NCI-H460 (cell line): ENCODE results near the gene GLT8D2. TPM values are rescaled to one million over a fixed set of nuclear protein-coding genes. Genes with fewer than 3 reads are reported as not detected.

Experiments
- DNase-seq: peaks from one replicate; pipeline ENCODE4 v3.0.0-alpha.2; 2016; ENCODE audit warnings: low read depth; ENCODE audit errors: extremely low read depth
- polyA plus RNA-seq: library from polyadenylated mRNA; depleted of rRNA; stranded (reverse); fragments of >200 nt; gene quantifications from 2 replicates; pipeline ENCODE4 v1.2.3, GENCODE V29; 2014; cell fraction: nucleus; rRNA removed
- total RNA-seq: library from RNA; depleted of rRNA; stranded (reverse); fragments of >200 nt; shearing (Covaris generic); gene quantifications from 2 replicates; pipeline ENCODE4 v1.2.3, GENCODE V29; 2014; rRNA removed

The GLT8D2 gene, protein sequence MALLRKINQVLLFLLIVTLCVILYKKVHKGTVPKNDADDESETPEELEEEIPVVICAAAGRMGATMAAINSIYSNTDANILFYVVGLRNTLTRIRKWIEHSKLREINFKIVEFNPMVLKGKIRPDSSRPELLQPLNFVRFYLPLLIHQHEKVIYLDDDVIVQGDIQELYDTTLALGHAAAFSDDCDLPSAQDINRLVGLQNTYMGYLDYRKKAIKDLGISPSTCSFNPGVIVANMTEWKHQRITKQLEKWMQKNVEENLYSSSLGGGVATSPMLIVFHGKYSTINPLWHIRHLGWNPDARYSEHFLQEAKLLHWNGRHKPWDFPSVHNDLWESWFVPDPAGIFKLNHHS
- total RNA-seq, result 0.26 and 0.59 TPM in 2 replicates
- 0.40 and 0.56 TPM in 2 replicates for polyA plus RNA-seq

DNA sequence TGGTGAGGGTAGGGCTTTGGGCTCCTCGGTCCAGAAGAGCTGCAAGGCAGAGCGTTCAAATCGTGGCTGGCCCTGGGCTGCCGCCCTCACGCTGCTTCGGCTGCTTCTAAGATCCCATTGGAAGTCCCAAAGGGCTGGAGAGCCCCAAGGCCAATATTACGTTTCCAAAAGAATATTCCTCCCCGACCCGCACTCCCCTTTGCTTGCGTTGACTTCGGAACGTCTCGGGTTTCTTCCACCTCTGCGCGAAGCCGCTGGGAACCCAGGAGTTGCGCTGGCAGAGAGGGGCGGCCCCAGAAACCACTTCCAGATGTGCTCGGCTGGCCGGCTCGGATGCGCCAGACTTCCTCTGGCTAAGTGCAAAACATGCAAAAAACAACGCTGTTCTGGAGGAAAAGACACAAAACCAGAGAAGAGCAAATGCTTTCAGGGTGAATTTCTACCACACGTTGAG lies at the start of gene GLT8D2:
GLT8D2 (minus strand) TSS at position 285 of the 454 bp plus-strand sequence. CDS start 30,539 bp downstream, outside the sequence.
- no peak for DNase-seq

DNA sequence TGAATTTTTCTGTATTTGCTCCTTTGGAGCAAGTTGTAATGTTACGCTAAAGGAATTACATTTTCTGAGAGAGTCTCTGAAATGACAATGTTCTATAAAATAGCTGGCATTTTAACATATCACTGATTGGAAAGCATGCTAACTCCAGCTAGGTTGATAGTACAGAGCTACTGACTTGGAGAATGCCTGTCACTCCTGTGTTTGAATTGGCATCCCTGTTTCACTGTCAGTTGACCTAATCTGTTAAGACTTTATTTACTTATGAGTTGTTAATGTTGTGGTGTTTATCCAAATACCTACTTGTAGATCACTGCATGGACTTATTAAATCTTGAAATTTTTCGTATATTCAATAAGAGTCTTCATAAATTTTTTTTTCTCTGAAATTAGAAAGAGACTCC lies 48.0 kb upstream of the GLT8D2 start:
- no peak for DNase-seq

DNA sequence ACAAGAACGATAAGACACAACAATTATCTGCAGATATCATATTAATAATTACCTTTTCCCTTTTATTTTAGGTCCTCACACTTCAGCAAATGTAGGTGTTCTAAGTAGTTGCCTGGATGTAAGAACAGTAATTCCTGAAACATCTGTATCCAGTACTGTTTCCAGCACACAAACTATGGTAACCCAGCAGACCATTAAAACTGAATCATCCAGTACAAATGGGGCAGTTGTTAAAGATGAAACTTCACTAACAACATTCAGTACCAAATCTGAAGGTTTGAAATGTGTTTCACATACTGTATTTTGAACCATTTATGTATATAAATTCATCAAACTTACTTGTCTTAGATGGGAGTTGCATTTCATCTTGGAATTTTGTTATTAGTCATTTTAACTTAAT lies 45.3 kb upstream of the GLT8D2 start:
- DNase-seq, result no peak

DNA sequence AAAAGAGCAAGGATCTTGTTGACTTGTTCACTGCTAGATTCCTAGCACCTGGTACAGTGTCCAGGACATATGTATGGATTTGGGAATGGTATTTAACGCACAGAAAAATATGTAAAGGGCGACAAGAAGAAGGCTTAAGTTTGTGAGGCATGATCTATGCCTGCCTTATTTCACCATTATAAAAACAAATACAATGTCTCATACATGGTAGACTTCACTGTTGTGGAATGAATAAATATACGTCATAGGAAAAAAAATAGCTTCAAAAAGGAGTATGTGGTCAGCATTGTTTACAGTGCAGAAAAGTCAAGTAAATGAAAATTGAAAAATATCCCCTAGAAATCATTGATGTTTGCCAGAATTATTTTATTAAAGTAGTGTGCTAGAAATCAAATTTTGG lies 44.3 kb upstream of the GLT8D2 start:
- DNase-seq, result no peak

DNA sequence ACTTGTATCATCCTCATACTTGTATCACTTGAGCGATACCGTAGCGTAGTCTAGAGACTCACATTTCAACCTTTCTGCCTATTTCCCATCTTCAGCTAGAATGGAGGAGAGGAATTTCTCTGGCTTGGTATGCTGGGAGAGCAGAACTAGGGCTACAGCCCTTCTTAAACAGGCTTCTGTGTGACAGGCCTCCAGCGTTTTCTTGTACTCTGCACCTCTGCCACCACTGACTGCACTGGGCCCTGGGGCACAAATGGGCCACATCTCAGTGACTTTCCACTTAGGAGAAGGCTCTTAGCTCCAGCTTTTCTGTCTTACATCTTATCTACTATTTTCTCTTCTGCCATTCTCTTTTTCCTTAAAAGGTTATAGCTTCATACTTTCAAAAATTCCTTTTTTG lies 41.1 kb upstream of the GLT8D2 start:
- no peak for DNase-seq

DNA sequence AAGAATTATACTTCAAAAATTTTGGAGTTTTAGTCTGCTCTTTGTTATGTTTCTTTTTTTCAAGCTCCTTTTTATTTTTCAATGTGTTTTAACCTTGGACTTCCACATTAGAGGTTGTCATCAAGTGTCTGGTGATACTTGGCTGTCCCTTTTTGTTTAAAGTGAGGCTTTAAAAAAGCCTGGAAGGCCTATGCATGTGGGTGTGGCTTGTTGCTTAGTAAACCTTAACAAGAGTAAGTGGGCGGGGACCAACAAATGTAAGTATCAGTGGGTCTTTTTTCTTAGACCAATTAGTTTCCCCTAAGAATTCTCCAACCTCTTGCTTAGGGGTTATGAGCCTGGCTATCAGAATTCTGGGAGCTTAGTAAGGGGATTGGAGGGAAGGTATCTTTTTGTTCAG lies 40.7 kb upstream of the GLT8D2 start:
- no peak for DNase-seq

DNA sequence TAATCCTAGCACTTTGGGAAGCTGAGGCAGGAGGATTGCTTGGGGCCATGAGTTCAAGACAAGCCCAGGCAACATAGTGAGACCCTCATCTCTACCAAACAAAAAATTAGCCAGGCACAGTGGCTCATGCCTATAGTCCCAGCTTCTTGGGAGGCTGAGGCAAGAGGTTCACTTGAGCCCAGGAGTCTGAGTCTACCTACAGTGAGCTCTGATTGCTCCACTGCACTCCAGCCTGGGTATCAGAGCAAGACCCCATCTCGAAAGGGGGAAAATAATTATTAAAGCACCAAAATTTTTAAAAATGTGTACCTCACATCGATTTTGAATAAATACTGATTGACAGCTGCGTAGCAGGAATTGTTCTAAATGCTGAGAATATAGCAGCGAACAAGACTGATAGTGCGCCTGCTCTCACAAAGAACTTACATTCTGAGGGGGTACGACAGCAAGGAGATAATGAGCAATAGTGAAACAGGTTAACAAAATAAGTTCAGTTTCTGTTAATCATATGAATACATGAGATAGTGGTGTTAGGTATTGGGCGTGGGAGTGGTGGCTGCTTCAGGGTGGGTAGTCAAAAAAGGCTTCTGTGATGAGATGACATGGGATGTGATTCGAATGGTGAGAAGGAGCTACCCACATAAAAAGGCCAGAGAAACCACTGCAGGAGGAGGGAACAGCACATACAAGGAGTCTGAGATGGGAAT lies 33.9 kb upstream of the GLT8D2 start:
- no peak for DNase-seq

DNA sequence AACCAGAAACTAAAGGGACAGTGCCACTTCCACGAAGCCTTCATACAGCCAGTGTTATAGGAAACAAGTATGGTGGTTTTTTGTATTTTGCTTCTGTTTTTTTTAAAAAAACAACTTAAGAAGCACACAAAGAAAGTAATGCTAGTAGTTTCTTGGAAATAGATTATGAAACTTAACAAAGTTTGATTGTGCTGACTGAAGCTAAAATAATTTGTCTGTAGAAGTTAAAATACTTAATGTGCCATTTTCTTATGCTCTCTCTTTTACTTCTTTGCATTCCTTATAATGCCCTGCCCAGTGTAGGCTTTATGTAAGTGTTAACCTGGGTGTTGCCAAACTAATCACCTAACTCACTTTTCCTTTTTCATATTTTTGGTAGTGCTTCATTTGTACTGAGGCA lies 30.8 kb upstream of the GLT8D2 start:
- DNase-seq, result no peak

DNA sequence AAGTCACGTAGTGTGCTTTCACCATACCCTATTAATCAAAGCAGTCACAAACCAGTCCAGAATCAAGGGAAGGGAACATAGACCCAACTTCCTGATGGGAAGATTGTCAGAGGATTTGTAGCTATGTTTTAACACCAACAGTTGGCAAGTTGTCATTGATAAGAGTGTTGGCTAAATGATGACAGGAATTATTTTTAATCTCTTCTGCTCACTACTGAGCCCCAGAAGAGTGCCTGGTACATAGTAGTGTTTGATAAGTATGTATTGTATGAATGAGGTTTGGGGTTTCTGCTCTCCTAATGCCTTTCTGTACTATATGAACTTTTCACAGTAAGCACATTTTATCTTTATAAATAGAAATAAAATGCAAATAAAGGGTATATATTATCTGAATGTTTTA lies 29.0 kb upstream of the GLT8D2 start:
- DNase-seq, result no peak

DNA sequence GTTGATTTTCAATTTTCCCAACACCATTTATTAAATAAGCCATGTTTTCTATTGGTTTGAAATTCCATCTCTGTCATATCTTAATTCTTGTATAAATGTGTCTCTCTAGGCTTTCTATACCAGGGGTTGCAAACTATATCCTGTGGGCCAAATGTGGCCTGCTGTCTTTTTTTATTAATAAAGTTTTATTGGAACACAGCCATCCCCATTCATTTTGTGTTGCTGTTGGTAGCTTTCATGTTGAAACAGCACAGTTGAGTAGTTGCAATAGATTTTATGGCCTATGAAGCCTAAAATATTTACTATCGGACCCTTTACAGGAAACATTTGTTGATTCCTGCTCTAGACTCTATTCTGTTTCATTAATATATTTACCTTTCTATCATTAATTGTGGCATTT lies 23.7 kb upstream of the GLT8D2 start:
- DNase-seq, result no peak

DNA sequence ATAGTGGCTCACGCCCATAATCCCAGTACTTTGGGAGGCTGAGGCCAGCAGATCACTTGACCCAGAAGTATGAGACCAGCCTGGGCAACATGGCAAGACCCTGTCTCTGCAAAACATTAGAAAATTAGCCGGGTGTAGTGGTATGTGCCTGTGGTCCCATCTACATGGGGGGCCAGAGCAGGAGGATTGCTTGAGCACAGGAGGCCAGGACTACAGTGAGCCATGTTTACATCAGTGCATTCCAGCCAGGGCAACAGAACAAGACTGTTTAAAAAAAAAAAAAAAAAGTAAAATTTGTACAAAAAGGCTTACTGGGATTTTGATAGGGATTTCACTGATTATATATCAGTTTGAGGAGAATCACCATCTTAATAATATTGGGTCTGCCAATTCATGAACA lies 22.1 kb upstream of the GLT8D2 start:
- no peak for DNase-seq

DNA sequence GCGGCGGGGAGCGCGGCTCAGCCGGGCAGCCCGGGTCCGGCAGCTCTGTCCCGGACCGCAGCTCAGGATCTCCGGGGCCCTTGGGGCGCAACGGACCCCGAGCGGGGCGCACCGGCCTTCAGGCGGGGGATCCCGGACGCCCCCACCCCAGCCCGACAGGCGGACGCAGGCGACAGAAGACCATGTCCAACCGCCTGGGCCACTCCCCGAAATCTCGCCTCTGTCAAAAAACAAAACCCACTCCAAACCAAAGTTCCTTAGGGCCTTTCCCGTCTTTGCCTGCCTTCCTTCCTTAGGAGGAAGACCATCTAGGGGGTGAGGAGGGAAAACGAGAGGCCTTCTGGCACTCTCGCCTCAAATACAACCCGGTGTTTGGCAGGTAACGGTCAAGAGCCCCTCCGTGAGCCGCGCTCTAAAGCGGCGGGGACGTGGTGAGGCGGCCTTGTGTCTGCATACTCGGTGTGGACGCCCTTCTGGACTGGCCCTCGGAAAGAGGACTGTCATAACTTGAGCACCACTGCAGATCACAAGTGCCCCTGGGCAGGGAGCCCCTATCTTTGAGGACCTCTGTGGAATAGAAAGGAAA lies 14.9 kb upstream of the GLT8D2 start:
- no peak for DNase-seq

DNA sequence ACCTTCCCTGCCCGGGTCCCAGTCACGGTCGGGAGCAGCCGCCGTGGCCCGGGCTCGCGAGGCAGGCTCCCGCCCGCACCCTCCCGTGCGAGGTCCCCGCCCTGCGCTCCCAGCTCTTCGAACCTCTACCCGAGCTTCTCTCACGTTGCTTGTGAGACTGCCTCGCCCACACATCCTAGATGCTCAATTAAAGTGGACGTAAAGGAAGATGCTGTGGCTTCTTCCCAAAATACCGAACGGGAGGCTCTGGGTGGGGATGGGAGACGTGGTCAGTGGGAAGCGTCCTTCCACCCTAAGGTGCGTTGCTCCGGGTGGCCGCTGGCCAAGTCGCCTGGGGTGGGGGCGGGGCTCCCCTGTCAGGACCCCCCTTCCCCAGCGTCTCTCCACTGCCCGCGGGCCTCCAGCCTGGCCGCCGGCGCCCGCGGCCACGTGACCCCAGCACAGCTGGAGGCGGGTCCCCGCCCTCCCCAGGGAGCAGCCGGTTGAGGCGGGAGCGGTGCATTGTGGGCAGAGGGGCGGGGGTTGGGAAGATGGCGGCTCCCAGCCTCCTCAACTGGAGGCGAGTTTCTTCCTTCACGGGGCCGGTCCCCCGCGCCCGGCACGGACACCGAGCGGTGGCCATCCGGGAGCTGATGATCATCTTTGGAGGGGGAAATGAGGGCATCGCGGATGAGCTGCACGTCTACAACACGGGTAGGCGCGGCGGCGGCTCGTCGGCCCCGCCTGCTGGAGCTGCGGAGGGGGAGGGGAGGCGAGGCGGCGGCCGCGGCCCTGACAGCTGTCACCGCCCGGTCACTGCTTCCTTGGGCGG lies 14.2 kb upstream of the GLT8D2 start, which contains the start of gene HCFC2:
HCFC2 (plus strand) TSS at position 501 of the 811 bp plus-strand sequence; CDS start at position 531, 30 bp downstream.
- DNase-seq, result peak; percentile 79

DNA sequence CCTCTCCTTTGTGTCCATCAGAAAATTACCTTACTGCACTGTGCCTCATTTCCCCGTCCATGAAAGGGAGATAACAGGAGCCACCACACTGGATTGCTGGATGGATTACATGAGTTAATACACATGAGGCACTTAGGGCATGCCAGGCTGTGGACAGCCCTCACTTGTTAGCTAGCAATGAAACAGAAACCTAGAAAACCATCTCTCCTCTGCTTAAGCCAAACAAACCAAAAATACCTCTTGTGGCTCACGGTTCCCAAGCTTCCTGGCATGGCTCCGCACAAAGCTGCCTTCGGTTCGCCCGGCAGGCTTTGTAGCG lies 13.7 kb upstream of the GLT8D2 start:
- no peak for DNase-seq

DNA sequence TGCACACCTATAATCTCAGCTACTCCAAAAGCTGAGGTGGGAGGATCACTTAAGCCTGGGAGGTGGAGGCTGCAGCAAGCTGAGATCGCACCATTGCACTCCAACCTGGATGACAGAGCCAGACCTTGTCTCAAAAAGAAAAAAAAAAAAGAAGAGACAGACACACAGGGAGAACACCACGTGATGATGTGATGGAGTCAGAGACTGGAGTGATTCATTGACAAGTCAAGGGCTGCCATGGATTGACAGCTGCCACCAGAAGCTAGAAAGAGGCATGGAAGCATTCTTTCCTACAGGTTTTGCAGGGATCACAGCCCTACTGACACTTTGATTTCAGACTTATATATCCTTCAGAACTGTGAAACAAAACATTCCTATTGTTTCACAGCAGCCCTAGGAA lies 10.8 kb upstream of the GLT8D2 start:
- no peak for DNase-seq

DNA sequence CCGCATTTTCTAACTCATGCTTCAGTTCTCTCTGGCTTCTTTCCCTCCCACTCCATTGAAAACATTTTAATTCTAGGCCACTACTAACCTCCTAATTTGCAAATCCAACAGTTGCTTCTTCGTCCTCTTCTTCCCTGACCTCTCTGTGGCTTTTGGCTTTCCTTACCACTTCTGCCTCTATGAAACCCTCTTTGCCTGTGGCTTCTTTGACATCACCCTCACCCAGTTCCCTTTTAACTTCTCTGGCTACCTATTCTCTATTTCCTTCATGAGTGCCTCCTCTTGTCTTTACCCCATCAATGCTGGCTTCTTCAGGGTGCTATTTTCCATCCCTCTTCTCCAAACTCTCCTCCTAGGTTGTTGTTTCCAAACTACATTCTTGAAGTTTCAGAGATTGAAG lies 10.0 kb upstream of the GLT8D2 start:
- no peak for DNase-seq

DNA sequence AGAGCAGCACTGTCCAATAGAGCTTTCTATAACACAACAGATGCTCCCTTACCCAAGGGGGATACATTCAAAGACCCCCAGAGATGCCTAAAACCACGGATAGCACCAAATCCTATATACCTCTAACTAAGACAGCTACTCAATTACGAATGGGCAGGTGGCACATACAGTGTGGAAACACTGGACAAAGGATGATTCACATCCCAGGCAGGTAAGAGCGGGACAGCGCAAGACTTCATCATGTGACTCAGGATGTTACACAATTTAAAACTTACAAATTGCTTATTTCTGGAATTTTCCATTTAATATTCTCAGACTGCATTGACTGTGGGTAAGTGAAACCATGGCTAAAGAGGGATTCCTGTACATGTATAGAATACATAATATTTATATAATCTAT lies 8.8 kb upstream of the GLT8D2 start:
- no peak for DNase-seq

DNA sequence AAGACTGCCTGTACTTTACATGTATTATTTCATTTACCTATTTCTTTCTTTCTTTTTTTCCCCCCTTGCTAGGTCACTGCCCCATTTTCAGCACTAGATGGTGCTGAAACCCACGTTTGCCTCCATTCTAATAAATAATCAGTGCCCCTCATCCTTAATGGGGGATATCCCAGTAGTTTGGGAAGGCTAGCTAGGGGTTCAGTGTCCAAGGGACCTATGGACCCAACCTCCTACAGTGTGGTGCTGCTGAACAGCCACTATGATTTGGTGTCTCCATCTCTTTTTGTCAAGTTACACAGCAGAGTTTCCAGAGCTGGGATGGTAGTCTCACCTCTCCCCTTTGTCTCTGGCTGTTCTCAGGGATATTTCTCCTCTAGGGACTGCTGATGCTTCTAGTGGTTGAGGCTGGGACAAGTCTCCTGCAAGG lies 7.8 kb upstream of the GLT8D2 start:
- no peak for DNase-seq

DNA sequence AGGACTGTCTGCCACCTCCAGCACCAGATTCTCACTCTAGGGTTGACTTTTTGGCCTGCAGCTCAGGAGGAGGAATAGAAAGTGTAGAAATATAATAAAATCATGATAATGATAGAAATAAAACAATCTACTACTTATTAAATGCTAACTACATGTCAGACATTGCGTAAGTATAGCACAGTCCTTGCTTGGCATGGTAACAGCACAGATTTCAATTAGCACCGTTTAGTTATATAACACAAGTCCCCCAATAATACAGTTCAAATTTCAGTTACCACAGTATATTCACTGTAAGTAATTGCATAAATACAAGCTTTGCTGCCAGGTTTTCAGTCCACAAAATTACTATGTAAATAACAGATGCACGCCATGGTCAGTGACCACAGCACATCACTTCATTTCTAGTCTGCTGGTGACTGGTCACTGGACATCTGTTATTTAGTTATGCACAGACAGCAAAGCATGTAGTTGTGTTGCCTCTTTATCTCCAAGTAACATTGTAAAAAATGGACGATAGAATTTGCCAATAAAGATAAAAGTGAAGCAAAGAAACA lies 6.5 kb upstream of the GLT8D2 start:
- DNase-seq, result no peak

DNA sequence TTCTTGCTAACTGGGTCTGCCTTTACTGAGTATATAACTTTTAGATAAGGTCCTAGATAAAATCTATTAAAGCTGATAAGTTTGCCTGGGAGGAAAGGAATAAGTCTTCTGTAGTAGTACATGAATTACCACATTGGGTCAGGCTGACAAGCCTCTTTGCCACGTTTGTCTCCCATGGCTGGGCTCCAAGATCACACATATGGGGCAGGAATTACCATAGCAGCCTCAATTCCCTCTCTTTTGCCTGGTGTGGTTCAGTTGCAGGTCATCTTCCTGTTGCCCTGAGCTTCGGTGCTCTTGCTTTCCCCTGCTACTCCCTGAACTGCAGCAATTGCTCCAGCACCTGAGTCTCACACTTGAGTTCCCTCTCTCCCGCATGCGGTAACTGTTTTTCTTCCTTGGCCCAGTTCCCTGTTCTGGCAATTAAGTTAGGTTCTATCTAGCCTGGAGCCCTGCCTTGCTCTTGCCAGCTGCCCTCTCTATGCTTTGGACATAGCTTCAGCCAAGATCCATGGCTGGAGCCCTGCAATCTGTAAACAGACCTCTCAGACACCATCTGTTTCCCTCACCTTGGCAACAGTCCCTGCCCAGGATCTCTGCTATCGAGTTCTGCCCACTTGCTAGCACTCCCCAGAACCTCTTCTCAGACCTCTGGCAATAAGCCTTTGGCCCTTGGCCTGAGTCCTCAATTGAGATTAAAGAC lies 5.8 kb upstream of the GLT8D2 start:
- no peak for DNase-seq
